Measurements from ENCODE around the gene HOXB13.

The HOXB13 gene

DNA sequence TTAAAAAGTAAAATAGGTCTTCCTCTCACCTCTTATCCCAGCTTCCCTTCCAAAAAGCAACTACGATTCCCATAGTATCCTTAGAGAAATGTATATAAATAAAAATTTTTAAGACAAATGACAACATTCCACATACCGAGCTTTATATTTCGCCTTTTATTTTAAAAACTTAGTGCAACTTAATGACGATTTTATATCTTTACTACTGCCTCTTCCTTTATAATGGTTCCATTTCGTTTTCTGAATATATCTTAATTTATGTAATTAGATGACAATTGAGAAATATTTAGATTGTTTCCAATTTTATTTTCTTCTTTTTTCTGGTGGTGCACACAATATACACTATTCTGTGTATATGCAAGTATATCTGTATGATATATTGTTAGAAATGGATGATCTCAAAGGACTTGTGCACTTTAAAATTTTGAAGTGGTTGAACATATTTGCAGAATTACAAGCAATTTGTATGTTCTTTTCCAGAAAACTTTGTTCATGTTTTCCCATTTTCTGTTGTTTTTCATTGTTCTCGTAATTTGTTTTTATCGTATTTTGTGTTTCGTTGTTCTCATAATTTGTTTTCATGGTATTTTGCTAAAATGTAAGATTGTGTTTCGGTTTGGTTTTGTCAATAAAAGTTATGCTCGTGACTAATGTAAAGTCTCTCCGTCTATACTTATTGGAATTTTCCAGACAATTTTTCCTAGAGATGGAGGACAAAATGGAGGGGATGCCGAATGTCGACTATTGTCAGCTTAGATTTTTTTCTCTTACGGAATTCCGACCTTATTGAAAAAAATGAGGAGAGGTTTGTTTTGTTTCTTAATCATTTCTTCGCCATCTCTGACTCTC lies 20.4 kb upstream of the HOXB13 start:
- no peak overlapping the region for H3K4me3 ChIP-seq (ENCODE audit: low read depth, low read length)

GRCh38 chr17:48747445-48748363 lies 19.2 kb upstream of the HOXB13 start:
- H3K4me3 ChIP-seq (ENCODE audit: low read depth, low read length) = no peak overlapping the region

GRCh38 chr17:48746916-48747444 lies 18.4 kb upstream of the HOXB13 start:
- H3K4me3 ChIP-seq (ENCODE audit: low read depth, low read length) = no peak overlapping the region

DNA sequence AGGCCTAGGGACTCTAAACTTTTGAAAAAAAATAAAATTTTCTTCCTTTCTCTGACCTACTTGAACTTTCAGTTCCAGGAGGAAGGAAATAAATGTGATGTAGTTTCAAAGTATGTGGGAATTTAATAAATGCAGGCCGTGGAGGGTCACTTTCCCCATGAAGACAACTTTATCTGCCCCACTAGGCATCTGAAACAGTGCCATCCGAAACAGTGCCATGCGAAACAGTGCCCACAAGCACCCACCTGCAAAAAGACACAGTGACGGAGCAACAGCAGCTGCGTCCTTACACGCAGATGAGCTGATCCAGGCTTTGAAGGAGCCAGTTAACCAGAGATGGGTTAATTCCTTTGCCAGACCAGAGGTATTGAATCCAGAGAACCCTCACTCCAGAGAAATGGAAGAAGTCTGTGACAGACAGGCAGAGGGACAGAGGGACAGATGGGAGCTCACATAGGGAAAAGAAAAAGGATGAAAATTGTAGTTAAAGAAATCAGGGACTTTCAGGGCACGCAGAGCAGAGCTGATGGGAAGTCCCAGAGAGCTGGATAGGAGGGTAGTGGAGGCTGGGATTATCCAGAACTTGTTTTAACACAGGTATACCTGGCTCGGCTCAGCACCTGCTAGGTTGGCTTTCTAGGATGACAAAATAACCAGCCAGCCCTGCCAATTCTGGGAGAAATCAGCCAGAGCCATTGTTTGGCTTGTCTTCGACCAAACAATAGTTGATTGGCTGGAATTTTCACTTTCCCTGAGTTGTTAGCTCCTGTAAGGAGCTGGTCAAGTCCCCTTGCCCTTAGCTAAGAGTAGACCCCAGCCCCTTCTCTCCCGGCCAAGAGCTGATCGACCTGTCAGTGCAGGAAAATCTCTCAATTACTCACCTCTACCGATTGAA lies 17.1 kb upstream of the HOXB13 start:
- H3K4me3 ChIP-seq (ENCODE audit: low read depth, low read length) = no peak overlapping the region

GRCh38 chr17:48740537-48740936 lies 12.0 kb upstream of the HOXB13 start:
- H3K4me3 ChIP-seq (ENCODE audit: low read depth, low read length) = no peak overlapping the region

DNA sequence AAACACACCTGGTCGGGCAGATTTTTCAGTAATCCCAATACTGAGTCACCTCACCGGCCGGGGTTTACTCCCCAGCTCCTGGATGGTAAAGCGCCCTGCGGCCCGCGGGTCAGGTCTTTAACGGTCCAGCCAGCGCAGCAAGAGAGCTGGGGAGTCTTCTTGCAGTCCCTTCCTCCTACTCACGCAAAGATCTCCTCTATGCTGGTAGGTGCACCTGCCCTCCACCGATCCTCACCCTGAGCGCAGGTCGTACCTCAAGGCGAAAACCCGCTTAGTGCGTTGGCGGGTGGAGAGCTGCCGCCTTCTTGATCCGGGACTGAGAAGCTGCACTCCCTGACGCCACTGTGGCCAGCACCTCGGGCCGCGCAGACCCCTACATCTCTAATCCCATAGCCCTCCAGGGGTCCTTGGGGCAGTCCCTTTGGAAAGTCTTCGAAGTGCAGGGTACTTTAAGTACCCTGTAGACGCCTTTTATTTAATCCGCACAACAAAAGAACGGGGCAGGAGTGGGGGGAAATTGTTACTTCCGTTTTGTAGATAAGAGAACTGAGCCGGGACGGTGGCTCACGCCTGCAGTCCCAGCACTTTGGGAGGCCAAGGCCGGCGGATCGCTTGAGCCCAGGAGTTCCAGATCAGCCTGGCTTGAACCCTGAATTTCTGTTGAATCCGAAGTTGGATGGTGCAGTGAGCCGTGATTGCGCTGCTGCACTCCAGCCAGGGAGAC lies 10.4 kb upstream of the HOXB13 start:
- no peak overlapping the region for H3K4me3 ChIP-seq (ENCODE audit: low read depth, low read length)

DNA sequence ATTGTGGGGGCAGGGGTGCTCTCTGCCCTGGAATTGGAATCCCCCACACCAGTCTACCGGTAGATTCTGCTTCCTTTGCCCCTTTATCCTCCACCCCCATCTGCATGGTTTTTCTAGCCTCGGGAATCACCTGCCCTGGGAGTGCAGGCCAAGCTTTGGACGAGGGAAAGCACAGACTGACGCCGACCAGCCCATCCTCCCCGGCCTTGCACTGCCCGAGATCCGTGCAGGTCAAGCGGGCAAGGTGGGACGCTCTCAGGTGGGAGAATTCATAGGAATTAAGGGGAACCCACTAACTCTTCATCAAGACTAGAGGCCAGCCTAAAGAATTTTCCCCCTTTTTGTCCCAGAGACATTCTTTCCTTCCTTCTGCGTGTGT lies 9.9 kb upstream of the HOXB13 start:
- no peak overlapping the region for H3K4me3 ChIP-seq (ENCODE audit: low read depth, low read length)

- no peak overlapping the region for H3K4me3 ChIP-seq (ENCODE audit: low read depth, low read length)
Measured at GRCh38 chr17:48737330-48738043, 8.9 kb upstream of the HOXB13 start.

DNA sequence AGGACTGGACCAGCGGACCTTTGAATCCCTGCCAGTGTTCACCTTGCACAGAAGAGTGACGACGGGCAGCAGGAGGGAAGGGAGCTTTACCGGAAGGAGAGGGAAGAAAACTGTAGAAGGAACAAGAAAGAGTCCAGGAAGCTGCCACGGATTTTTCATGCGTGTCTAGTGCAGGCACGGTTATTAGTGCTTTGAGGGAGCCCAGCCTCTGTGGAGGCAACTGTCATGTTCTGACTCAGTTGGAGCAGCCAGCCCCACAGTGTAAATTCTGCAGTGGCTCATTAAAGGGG lies 6.5 kb upstream of the HOXB13 start:
- no peak overlapping the region for H3K4me3 ChIP-seq (ENCODE audit: low read depth, low read length)

DNA sequence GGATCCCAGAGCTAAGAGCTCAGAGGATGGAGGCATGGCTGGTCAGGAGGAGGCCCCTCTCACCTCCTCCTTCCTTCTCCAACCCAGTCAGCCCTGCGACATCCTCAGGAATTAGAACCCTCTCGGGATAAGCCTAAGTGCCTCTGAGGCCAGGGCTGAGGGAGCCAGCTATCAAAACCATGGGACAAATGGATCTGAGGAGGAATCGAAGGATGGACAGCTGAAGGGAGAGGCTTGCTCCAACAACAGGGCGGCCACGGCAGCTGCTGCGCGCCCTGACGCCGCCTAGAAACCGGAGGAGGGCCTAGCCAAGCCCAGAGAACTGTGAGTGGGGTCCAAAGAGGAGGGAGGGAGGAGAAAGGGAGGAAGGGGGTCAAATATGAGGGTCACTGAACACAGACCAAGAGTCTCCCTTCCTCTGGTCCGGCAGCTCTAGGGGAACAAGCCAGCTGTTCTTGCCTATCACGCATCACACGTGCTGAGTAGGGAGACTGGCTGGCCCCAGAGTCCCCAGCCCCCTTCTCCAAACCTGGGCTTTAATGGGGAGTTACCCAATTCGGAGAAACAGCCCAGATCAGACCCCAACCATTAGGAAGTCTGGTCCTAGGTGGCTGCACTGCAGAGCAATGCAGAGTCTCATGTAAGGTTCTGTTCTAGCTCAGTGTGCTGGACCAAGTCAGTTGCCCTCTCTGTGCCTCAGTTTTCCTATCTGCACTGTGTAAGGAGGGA lies 5.9 kb upstream of the HOXB13 start:
- no peak overlapping the region for H3K4me3 ChIP-seq (ENCODE audit: low read depth, low read length)

DNA sequence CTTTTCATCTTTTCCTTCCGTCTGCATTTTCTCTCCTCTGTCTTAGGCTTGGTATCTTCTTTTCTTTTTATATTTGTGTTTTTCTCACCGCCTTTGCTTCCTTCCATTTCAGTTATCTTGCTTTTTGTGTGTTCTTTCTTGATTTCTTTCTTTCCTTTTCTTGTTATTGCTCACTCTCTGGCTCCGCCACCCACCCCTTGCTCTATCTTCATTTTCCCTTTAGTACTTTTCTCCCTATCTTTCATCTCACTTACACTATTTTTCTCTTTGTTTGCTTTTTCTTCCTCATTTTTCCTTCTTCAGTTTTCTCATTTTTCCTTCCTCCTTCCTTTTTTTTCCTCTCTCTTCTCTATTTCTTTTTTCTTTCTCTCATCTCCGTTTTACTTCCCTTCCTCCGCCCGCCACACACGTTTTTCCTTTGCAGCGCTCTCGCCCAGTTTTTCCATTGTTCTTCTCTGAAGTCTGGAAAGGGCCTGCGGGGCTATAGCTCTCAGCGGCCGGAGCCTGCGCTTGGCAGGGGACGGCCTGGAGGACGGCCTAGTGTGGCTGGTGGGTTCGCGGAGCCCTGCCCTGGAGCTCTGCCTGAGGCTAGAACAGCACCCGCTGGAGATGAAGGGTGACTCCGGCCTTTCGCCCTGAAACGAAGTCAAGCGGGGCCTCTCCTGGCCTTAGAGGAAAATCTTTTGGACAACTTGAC lies 5.2 kb upstream of the HOXB13 start:
- no peak overlapping the region for H3K4me3 ChIP-seq (ENCODE audit: low read depth, low read length)

- H3K4me3 ChIP-seq (ENCODE audit: low read depth, low read length) = no peak overlapping the region
Measured at GRCh38 chr17:48732688-48733629, 4.4 kb upstream of the HOXB13 start.

GRCh38 chr17:48731355-48731754 lies 2.8 kb upstream of the HOXB13 start:
- no peak overlapping the region for H3K4me3 ChIP-seq (ENCODE audit: low read depth, low read length)

GRCh38 chr17:48730240-48730550 lies 1.6 kb upstream of the HOXB13 start:
- no peak overlapping the region for H3K4me3 ChIP-seq (ENCODE audit: low read depth, low read length)

- H3K4me3 ChIP-seq (ENCODE audit: low read depth, low read length) = no peak overlapping the region
Measured at GRCh38 chr17:48729335-48730239, 1.0 kb upstream of the HOXB13 start.

DNA sequence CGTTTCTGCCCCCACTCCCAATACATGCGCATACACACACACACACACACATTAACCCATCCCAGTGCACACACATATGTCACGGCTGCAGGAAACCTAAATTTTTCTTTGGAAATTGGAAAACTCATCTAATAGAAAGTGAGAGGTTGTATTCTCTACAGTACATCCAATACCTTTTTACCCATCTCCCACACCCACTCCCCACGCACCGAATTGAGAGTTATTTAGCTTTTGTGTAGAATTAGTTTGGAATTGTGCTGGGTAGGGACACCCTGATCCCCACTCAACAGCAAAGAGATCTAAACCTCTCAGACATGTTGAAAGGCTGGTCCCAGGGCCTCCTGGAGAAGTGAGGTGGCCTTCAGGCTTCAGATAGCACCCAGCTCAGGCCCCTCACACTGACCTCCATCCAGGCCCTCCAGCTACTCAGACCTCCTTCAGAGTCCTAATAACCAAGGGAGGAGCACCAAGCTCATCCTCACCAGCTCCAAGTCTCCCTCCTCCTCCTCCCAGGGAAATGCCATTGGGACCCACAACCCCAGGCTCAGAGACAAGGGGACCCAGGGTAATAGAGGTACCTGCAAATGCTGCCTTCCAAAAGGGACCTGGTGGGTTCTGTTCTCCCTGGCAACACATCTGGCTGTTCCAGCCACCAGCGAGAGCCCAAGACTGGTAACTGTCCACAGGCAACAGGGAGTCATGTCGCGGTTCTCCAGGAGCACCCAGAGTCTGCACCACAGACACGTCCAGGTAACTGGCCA lies 955 bp downstream of the HOXB13 start:
- H3K4me3 ChIP-seq (ENCODE audit: low read depth, low read length) = no peak overlapping the region
